ENCODE measurements around the gene TIAM1. TPM values are rescaled to one million over a fixed set of nuclear protein-coding genes. Genes with fewer than 3 reads are reported as not detected.

Gene TIAM1
- total and polyA plus RNA-seq, 4 donors: 3.5 to 58.0 (median 11.8) TPM

DNA sequence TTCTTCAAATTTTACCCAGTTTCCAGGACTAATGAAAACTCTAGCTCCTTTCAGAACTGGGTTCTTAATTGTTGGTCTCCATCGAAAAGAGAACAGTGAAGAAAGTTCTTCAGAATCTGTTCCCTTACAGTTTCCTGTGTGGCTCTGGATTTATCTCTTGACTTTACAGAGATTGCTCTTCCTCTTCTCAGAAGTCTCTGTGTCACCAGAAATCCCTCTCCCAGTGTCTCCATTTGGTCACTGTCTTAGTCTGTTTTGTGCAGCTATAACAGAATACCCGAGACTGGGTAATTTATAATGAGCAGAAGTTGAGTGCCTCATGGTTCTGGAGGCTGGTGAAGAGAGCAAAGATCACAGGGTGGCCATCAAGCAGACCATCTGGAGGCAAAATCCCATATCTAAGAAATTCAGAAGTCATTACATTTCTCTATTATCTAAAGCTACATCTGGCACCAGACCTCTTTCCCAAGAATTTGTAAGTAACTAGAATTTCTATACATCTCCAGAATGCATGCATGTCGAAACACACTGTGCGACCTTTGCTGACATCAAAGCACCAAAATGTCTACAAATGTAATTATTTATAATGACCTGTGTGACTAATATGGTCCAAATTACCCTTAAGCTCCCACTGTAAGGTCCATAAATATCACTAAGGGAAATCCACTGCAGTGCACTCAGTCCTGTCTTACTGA is 240.3 kb downstream of the TIAM1 start:
- Histone ChIP-seq H3K9me3 (ENCODE audit: control insufficient read depth in 4 of 4, insufficient read depth in 3 of 4, low read length in 3 of 4) (no peaks in the 10 kb centered on the region), H3K27ac (ENCODE audit: low read depth in 1 of 2, low read length in 1 of 2) (no peak overlapping the region), H3K27me3 (ENCODE audit: control insufficient read depth in 3 of 3, insufficient read depth in 3 of 3, low read length in 2 of 3) (no peaks in the 10 kb centered on the region), H3K36me3 (ENCODE audit: control insufficient read depth in 4 of 4, insufficient read depth in 4 of 4, low read length in 4 of 4) (no peaks in the 10 kb centered on the region), H3K9ac (ENCODE audit: insufficient read depth in 1 of 2, low read length in 2 of 2) (no peak overlapping the region), H3K4me1 (ENCODE audit: control insufficient read depth in 5 of 5, insufficient read depth in 5 of 5, low read length in 5 of 5) (peaks cover 0 to 3% (median 0%) of the 10 kb centered on the region in 5 donors), H3K4me3 (no peak overlapping the region)
- no peak for TF ChIP-seq CTCF (IDR thresholded peaks at IDR 0.05; ENCODE audit: control extremely low read depth, extremely low read depth)
- ATAC-seq (ENCODE audit: insufficient read depth, low FRiP score) (no peak), DNase-seq (no peak)
- 81 to 84% methylated on average over 4 of the region's 4 CpGs for WGBS, 2 donors

GRCh38 chr21:31103163-31103562 is 240.9 kb downstream of the TIAM1 start:
- no peak overlapping the region for H3K27ac ChIP-seq (ENCODE audit: low read depth in 1 of 2, low read length in 1 of 2)
- no peak for TF ChIP-seq CTCF (IDR thresholded peaks at IDR 0.05; ENCODE audit: control extremely low read depth, extremely low read depth)
- no peak for DNase-seq
- peaks cover 0 to 3% (median 0%) of the 10 kb centered on the region in 5 donors for H3K4me1 ChIP-seq (ENCODE audit: control insufficient read depth in 5 of 5, insufficient read depth in 5 of 5, low read length in 5 of 5)
- H3K9me3 ChIP-seq (ENCODE audit: control insufficient read depth in 4 of 4, insufficient read depth in 3 of 4, low read length in 3 of 4): no peaks in the 10 kb centered on the region
- no peak overlapping the region for H3K4me3 ChIP-seq
- WGBS, 2 donors: 21 to 42% methylated on average over 3 of the region's 3 CpGs
- no peak for ATAC-seq (ENCODE audit: insufficient read depth, low FRiP score)
- H3K9ac ChIP-seq (ENCODE audit: insufficient read depth in 1 of 2, low read length in 2 of 2): no peak overlapping the region
- no peaks in the 10 kb centered on the region for H3K27me3 ChIP-seq (ENCODE audit: control insufficient read depth in 3 of 3, insufficient read depth in 3 of 3, low read length in 2 of 3)
- H3K36me3 ChIP-seq (ENCODE audit: control insufficient read depth in 4 of 4, insufficient read depth in 4 of 4, low read length in 4 of 4): no peaks in the 10 kb centered on the region

- no peaks in the 10 kb centered on the region for H3K36me3 ChIP-seq (ENCODE audit: control insufficient read depth in 4 of 4, insufficient read depth in 4 of 4, low read length in 4 of 4)
- no peak overlapping the region for H3K9ac ChIP-seq (ENCODE audit: insufficient read depth in 1 of 2, low read length in 2 of 2)
- H3K4me1 ChIP-seq (ENCODE audit: control insufficient read depth in 5 of 5, insufficient read depth in 5 of 5, low read length in 5 of 5): peaks cover 0 to 1% (median 0%) of the 10 kb centered on the region in 5 donors
- no peak for DNase-seq
- no peak for TF ChIP-seq CTCF (IDR thresholded peaks at IDR 0.05; ENCODE audit: control extremely low read depth, extremely low read depth)
- no peaks in the 10 kb centered on the region for H3K9me3 ChIP-seq (ENCODE audit: control insufficient read depth in 4 of 4, insufficient read depth in 3 of 4, low read length in 3 of 4)
- no peak overlapping the region for H3K27ac ChIP-seq (ENCODE audit: low read depth in 1 of 2, low read length in 1 of 2)
- ATAC-seq (ENCODE audit: insufficient read depth, low FRiP score): no peak
- no peak overlapping the region for H3K4me3 ChIP-seq
- no peaks in the 10 kb centered on the region for H3K27me3 ChIP-seq (ENCODE audit: control insufficient read depth in 3 of 3, insufficient read depth in 3 of 3, low read length in 2 of 3)
- 81 to 85% methylated on average over 14 of the region's 14 CpGs for WGBS, 2 donors
These were observed 244.9 kb downstream of the TIAM1 start for GRCh38 chr21:31099122-31099521.

Data from lung (tissue), 12 donors.